GM19043 (cell line): Measurements from ENCODE around the gene NSRP1.
"Not testable (repeated sequence)": the region's sequence is repeated elsewhere in the genome, so short reads cannot be mapped to it uniquely, and the experiment has no call there.

Source experiments
- ATAC-seq: cut with Tn5 transposase; IDR thresholded peaks from one replicate; pipeline ENCODE4 v1.9.1; 2021; ENCODE audit warnings: low read depth; ENCODE audit not compliant: unreplicated experiment

Gene NSRP1

DNA sequence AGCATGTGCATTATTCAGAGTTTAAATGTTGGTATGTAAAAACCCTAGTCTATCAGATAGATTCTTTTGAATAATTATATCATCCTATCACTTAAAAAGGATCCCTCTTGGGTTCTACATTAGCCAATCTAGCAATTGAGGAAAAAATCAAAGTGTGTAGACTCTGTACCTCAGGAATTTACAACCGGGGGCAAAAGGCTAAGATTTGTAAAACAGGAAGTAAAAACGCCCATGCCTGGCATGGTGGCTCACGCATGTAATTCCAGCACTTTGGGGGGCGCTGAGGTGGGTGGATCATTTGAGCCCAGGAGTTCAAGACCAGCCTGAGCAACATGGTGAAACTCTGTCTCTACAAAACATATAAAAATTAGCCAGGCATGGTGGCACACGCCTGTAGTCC is 60.2 kb downstream of the NSRP1 start:
- no peak for ATAC-seq

DNA sequence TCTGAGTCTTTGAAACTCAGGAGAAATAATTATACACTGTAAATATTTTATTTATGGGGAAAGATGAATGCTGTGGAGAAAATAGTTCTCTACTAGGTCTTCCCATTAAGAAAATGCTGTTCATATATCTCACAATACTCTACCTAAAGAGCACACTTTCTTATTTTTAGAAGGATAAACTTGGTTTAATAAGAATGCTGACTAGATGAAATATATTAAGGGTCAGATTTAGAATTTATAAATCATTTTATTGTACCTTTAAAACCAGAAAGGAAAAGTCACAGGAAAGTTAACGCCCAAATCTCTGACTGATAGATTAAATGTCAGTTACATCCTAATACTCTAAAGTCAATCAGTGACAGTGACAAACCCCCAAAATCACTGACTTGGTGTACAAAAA is 70.1 kb downstream of the NSRP1 start:
- no peak for ATAC-seq

DNA sequence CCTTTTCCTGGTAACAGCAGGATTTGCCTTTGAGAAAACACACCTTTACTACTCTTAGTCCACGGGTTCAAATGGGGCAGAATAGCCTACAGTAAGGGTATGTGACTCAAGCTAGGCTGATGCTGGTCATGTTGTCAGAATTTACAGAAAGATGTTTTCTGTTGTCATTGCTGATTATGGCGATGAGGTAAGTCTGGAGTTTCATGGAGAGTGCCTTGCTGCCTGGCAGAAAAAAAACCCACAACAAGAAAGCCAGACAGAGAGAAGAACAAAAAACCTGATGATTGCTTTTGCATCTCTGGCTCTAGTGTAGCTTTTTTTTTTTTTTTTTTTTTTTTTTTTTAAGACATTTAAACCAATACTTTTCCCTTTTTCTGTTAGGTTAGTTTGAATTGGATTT is 71.0 kb downstream of the NSRP1 start:
- no peak for ATAC-seq

- no peak for ATAC-seq
Measured at GRCh38 chr17:30188211-30188939, 71.8 kb downstream of the NSRP1 start.

DNA sequence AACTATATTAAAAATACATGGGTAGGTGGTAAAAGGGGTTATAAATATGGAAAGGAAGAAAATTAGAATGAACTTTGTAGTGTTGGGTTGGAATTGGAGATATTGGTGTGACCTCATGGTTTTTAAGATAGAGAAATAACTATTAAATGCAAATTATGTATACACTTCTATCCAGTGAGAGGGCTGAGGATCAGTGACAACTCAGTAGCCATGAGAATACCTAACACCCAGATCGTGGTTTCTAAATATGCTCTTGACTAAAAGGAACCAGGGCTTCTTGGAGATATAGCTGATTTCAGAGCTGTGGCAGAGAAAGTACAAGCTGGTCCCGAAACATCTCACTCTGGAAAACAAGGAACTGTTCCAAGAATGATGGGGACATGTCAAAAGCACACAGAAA is 74.5 kb downstream of the NSRP1 start:
- ATAC-seq = no peak

GRCh38 chr17:30196504-30196903 is 79.9 kb downstream of the NSRP1 start:
- ATAC-seq = no peak

GRCh38 chr17:30197416-30197815 is 80.8 kb downstream of the NSRP1 start:
- no peak for ATAC-seq

DNA sequence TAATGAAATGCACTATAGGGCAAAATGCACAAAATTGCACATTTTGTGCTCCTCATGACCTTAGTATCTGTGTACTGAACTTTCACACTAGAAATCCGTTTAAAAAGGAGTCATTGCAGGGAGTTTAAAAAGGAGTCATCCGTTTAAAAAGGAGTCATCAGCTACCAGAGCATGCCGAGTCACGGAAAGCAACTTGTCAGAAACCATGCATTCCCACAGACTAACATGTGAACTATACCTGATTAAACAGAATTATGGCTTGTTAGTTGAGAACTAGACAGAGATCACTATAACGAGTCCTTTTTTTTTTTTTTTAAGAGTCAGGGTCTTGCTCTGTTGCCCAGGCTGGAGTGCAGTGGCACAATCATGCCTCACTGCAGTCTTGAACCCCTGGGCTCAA is 83.0 kb downstream of the NSRP1 start:
- ATAC-seq = no peak

GRCh38 chr17:30200106-30200505 is 83.5 kb downstream of the NSRP1 start:
- no peak for ATAC-seq

GRCh38 chr17:30200656-30201055 is 84.0 kb downstream of the NSRP1 start:
- not testable (repeated sequence) for ATAC-seq

DNA sequence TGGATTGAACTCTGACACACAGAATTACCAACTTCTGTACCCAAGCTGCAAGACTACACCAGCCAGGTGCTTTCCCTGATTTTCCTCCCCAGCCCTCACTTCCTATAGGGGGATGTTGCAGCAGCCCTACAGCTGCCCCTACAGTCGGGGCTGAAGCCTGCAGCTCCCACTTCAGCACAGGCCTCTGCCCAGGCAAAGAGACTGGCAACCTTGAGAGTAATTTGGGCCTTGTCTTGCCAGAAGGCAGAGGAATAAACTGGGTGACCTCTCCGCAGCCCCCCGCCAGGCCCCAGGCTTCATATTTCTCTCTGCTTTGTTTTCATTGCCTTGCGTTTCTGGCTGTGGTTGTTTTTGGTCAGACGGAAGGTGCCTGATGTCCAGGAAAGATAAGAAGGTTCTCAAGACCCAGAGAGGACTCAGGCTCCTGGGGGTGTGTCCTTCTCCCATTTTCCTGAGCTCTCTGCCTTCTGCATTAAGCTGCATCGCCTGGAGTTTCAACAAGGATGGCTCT is 86.9 kb downstream of the NSRP1 start:
- ATAC-seq = no peak

DNA sequence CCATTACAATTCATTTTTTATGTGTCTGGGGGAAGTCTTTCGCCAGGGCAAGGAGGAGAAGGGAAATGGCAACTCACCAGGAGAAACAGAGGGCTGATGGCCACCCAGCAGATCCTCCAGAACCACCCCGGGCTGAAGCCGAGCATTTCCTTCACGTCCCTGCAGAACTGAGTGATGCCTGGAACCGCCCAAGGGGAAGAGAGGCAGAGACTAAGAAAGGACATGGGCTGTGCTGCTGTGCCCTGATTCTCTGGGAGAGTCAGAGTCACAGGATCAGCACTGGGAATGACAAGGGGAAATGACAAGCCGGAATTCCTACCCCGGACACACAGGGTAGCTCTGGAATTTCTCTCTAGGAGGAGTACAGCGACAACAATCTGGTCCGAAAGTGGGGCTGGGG is 91.0 kb downstream of the NSRP1 start:
- ATAC-seq = no peak

DNA sequence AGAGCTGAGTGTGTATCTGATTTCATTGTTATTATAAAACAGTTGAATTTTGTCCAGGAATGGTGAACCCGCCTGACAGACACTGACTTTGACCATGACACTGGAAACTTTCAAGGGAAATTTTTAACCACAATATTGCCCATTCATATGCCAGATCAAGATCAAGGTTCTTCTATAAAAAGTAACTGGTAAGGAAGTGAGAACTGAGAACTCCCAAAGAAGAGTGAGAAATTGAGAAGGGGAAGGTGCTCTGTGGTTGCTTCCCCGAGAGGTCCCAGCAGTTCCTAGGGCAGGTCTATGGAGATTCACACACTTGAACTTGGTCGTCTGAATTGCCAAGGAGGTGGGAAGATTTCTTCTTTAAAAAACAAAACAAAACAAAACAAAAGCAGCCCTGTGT is 91.6 kb downstream of the NSRP1 start:
- no peak for ATAC-seq

- no peak for ATAC-seq
Measured at GRCh38 chr17:30209930-30210329, 93.3 kb downstream of the NSRP1 start.

- ATAC-seq = no peak
Measured at GRCh38 chr17:30210366-30210765, 93.8 kb downstream of the NSRP1 start.

DNA sequence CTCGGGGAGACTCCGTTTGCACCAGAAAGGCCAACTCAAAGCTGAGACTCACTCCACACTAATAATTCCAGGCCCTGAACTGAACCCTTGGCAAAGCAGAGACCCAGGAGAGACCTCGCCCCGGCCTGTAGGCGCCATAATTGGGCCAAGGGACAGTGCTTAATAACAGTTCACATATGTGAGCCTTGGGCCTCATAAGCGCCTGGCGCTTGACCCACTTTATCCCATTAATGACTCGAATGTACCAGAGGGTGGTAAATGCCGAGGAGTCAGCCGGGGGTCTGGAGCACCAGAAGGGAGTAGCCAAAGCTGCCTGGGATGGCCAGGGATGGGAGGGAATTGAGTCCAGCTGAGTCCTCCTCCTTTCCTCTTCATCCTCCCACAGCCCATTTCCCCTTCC is 94.3 kb downstream of the NSRP1 start:
- no peak for ATAC-seq

GRCh38 chr17:30211371-30211770 is 94.8 kb downstream of the NSRP1 start:
- no peak for ATAC-seq

DNA sequence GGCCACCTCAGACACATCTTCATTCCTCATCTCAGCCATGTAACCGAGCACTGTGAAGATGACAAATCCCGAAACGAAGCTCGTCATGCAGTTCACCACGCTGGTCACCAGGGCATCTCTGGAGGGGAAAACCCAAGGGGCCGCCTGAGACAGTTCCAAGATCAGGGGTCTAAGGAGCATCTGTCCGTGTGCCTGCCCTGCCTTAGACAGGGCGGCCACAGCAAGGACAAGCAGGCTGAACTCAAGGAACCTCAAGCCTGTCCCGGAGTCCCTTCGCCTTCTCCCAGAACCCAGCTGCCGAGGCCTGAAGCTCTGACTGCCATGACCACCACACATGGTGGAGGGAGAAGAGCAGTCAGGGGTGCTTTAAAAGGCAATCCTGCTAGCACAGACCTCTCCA is 96.1 kb downstream of the NSRP1 start:
- no peak for ATAC-seq

DNA sequence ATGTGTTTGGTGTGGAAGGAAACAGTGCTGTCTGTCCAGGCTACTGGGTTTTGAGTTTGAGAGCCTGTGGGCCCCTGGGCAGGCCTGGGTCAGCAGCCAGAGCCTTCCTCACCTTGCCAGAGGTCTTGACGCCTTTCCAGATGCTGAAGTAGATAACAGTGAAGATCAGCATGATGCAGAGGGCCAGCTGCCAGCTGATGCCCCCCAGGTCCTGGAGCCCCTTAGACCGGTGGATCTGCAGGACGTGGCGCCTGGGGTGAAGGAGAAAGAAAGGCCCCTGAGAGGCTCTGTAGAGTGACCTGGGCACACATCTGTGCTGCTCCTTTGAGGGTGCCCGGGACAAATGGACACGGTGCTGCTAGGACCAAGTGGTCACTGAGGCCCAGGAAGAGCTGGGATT is 100.4 kb downstream of the NSRP1 start:
- no peak for ATAC-seq

GRCh38 chr17:30217746-30218245 is 101.2 kb downstream of the NSRP1 start:
- no peak for ATAC-seq

DNA sequence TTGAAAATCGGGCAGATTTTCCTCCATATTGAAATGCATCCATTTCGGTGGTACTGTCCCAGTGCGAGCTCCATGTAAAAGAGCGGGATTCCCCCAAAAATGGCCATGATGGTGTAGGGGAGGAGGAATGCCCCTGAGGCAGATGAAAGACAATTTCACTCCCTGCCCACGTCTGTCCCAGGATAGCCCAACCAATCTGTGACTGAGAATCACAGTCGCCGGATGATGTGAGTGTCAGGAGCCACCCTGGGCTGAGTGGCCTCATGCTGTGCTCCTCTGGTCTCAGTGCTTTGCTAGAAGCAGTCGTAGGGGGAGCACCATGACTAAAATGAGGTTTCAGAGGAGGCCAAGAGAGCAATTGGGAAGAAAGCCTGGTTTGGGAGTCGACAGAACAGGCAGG is 102.2 kb downstream of the NSRP1 start:
- ATAC-seq = no peak

GRCh38 chr17:30219315-30219714 is 102.7 kb downstream of the NSRP1 start:
- no peak for ATAC-seq

- ATAC-seq = no peak
Measured at GRCh38 chr17:30219833-30220232, 103.2 kb downstream of the NSRP1 start.
